ENCODE results near the gene FLYWCH1. TPM values are rescaled to one million over a fixed set of nuclear protein-coding genes. Genes with fewer than 3 reads are reported as not detected.
A peak's percentile ranks its signal among the peaks of the same experiment; 100 is the strongest.
"Not testable (repeated sequence)": the region's sequence is repeated elsewhere in the genome, so short reads cannot be mapped to it uniquely, and the experiment has no call there.

The FLYWCH1 gene
- polyA plus RNA-seq, 6 donors from 2014 or later: 6.3 to 13.4 (median 9.5) TPM

GRCh38 chr16:2938206-2938605 lies 26.5 kb downstream of the FLYWCH1 start:
- no peak overlapping the region for H3K27ac Mint-ChIP-seq
- no peak for DNase-seq
- no peak for ATAC-seq (ENCODE audit: low read depth in 2 of 2)
- no peaks in the 10 kb centered on the region for H3K9me3 Mint-ChIP-seq
- peaks cover 0 to 10% of the 10 kb centered on the region in 2 donors for H3K36me3 Mint-ChIP-seq
- H3K27me3 Mint-ChIP-seq: no peaks in the 10 kb centered on the region
- H3K4me1 Mint-ChIP-seq: peaks cover 0 to 7% (median 6%) of the 10 kb centered on the region in 3 donors
- no peak overlapping the region for H3K4me3 Mint-ChIP-seq

GRCh38 chr16:2939968-2940367 lies 28.2 kb downstream of the FLYWCH1 start:
- Mint-ChIP-seq H3K27ac (peak overlapping the region in 3 of 6 donors; percentile 33 to 39 (median 37)), H3K27me3 (no peaks in the 10 kb centered on the region), H3K9me3 (no peaks in the 10 kb centered on the region), H3K4me1 (peaks cover 0 to 7% (median 2%) of the 10 kb centered on the region in 3 donors), H3K36me3 (peaks cover 0 to 7% of the 10 kb centered on the region in 2 donors), H3K4me3 (no peak overlapping the region)
- ATAC-seq (ENCODE audit: low read depth in 2 of 2): no peak
- no peak for DNase-seq

GRCh38 chr16:2942045-2942444 lies 30.3 kb downstream of the FLYWCH1 start:
- Mint-ChIP-seq H3K27me3 (no peaks in the 10 kb centered on the region), H3K36me3 (peaks cover 0 to 7% of the 10 kb centered on the region in 2 donors), H3K27ac (peak overlapping the region in 1 of 6 donors; percentile 59)

GRCh38 chr16:2943716-2944115 lies 32.0 kb downstream of the FLYWCH1 start:
- H3K36me3 Mint-ChIP-seq; H3K9me3 Mint-ChIP-seq; H3K4me1 Mint-ChIP-seq; H3K27me3 Mint-ChIP-seq; H3K27ac Mint-ChIP-seq; H3K4me3 Mint-ChIP-seq; ATAC-seq (ENCODE audit: low read depth in 2 of 2); DNase-seq: not testable (repeated sequence)

More at GRCh38 chr16:2942045-2942444, 30.3 kb downstream of the FLYWCH1 start:
- ATAC-seq (ENCODE audit: low read depth in 2 of 2): no peak
- peaks cover 0 to 7% (median 2%) of the 10 kb centered on the region in 3 donors for H3K4me1 Mint-ChIP-seq
- no peak overlapping the region for H3K4me3 Mint-ChIP-seq
- no peaks in the 10 kb centered on the region for H3K9me3 Mint-ChIP-seq
- no peak for DNase-seq

GRCh38 chr16:2946649-2947048 lies 34.9 kb downstream of the FLYWCH1 start:
- H3K9me3 Mint-ChIP-seq: no peaks in the 10 kb centered on the region
- peaks cover 0 to 4% (median 2%) of the 10 kb centered on the region in 3 donors for H3K4me1 Mint-ChIP-seq
- no peak for ATAC-seq (ENCODE audit: low read depth in 2 of 2)
- peaks cover 7 to 9% of the 10 kb centered on the region in 2 donors for H3K36me3 Mint-ChIP-seq
- DNase-seq: no peak
- H3K4me3 Mint-ChIP-seq: no peak overlapping the region
- no peaks in the 10 kb centered on the region for H3K27me3 Mint-ChIP-seq
- H3K27ac Mint-ChIP-seq: peak overlapping the region in 1 of 6 donors; percentile 16

GRCh38 chr16:2948807-2949704 lies 37.3 kb downstream of the FLYWCH1 start:
- peak overlapping the region in 2 of 6 donors; percentile 29 to 44 for H3K27ac Mint-ChIP-seq
- no peaks in the 10 kb centered on the region for H3K9me3 Mint-ChIP-seq
- H3K4me1 Mint-ChIP-seq: peaks cover 0 to 4% (median 0%) of the 10 kb centered on the region in 3 donors

GRCh38 chr16:2949705-2950352 lies 38.1 kb downstream of the FLYWCH1 start:
- Mint-ChIP-seq H3K27ac (peak overlapping the region in 1 of 6 donors; percentile 92), H3K4me1 (peaks cover 0 to 7% (median 0%) of the 10 kb centered on the region in 3 donors), H3K9me3 (no peaks in the 10 kb centered on the region), H3K27me3 (peaks cover 0 to 4% (median 0%) of the 10 kb centered on the region in 3 donors), H3K36me3 (peaks cover 0 to 9% of the 10 kb centered on the region in 2 donors), H3K4me3 (no peak overlapping the region)
- ATAC-seq (ENCODE audit: low read depth in 2 of 2): no peak
- DNase-seq: no peak

More at GRCh38 chr16:2948807-2949704, 37.3 kb downstream of the FLYWCH1 start:
- no peak for ATAC-seq (ENCODE audit: low read depth in 2 of 2)
- Mint-ChIP-seq H3K27me3 (peaks cover 0 to under 1% (median 0%) of the 10 kb centered on the region in 3 donors), H3K36me3 (peaks cover 0 to 9% of the 10 kb centered on the region in 2 donors), H3K4me3 (no peak overlapping the region)
- no peak for DNase-seq

- no peaks in the 10 kb centered on the region for H3K9me3 Mint-ChIP-seq
- H3K36me3 Mint-ChIP-seq: peaks cover 0 to 9% of the 10 kb centered on the region in 2 donors
- peaks cover 0 to 4% (median 0%) of the 10 kb centered on the region in 3 donors for H3K27me3 Mint-ChIP-seq
- no peak overlapping the region for H3K27ac Mint-ChIP-seq
- H3K4me1 Mint-ChIP-seq: peaks cover 0 to 7% (median 0%) of the 10 kb centered on the region in 3 donors
- peak overlapping the region in 1 of 8 donors; percentile 25 for H3K4me3 Mint-ChIP-seq
- ATAC-seq (ENCODE audit: low read depth in 2 of 2): no peak
- DNase-seq: no peak
Measured at GRCh38 chr16:2950353-2950724, 38.6 kb downstream of the FLYWCH1 start.

GRCh38 chr16:2950773-2951172 lies 39.0 kb downstream of the FLYWCH1 start:
- H3K4me3 Mint-ChIP-seq: no peak overlapping the region
- H3K36me3 Mint-ChIP-seq: peaks cover 0 to 9% of the 10 kb centered on the region in 2 donors
- H3K9me3 Mint-ChIP-seq: no peaks in the 10 kb centered on the region
- H3K4me1 Mint-ChIP-seq: peaks cover 0 to 7% (median 0%) of the 10 kb centered on the region in 3 donors
- ATAC-seq (ENCODE audit: low read depth in 2 of 2) (no peak), DNase-seq (no peak)
- peaks cover 0 to 5% (median 0%) of the 10 kb centered on the region in 3 donors for H3K27me3 Mint-ChIP-seq
- H3K27ac Mint-ChIP-seq: peak overlapping the region in 1 of 6 donors; percentile 82

- Mint-ChIP-seq H3K27ac (no peak overlapping the region), H3K36me3 (peaks cover 0 to 9% of the 10 kb centered on the region in 2 donors), H3K27me3 (peaks cover 0 to 23% (median 14%) of the 10 kb centered on the region in 3 donors), H3K9me3 (no peaks in the 10 kb centered on the region), H3K4me3 (no peak overlapping the region), H3K4me1 (peaks cover 0 to 7% (median 0%) of the 10 kb centered on the region in 3 donors)
- no peak for ATAC-seq (ENCODE audit: low read depth in 2 of 2)
- no peak for DNase-seq
Measured at GRCh38 chr16:2952679-2953078, 40.9 kb downstream of the FLYWCH1 start.

- Mint-ChIP-seq H3K27me3 (peaks cover 0 to 23% (median 14%) of the 10 kb centered on the region in 3 donors), H3K36me3 (peaks cover 0 to 9% of the 10 kb centered on the region in 2 donors), H3K4me3 (peak overlapping the region in 2 of 8 donors; percentile 42 to 45), H3K27ac (peak overlapping the region in 2 of 6 donors; percentile 47 to 74), H3K4me1 (peaks cover 0 to 7% (median 0%) of the 10 kb centered on the region in 3 donors), H3K9me3 (no peaks in the 10 kb centered on the region)
- peak in 1 of 2 donors; percentile 88 for ATAC-seq (ENCODE audit: low read depth in 2 of 2)
- no peak for DNase-seq
Measured at GRCh38 chr16:2953706-2954627, 42.2 kb downstream of the FLYWCH1 start.

- Mint-ChIP-seq H3K27me3 (peaks cover 0 to 24% (median 14%) of the 10 kb centered on the region in 3 donors), H3K36me3 (peaks cover 0 to 2% of the 10 kb centered on the region in 2 donors), H3K9me3 (no peaks in the 10 kb centered on the region), H3K4me3 (no peak overlapping the region), H3K4me1 (peaks cover 0 to 7% (median 0%) of the 10 kb centered on the region in 3 donors), H3K27ac (no peak overlapping the region)
- ATAC-seq (ENCODE audit: low read depth in 2 of 2) (no peak), DNase-seq (no peak)
Measured at GRCh38 chr16:2954656-2955381, 43.1 kb downstream of the FLYWCH1 start.

Data from naive B cell (primary cell).